ENCODE results near the gene PALM. TPM values are rescaled to one million over a fixed set of nuclear protein-coding genes. Genes with fewer than 3 reads are reported as not detected.
"Not testable (repeated sequence)": the region's sequence is repeated elsewhere in the genome, so short reads cannot be mapped to it uniquely, and the experiment has no call there.

Gene PALM
- total and polyA plus RNA-seq, 2 experiments from 2014 or later, result 23.0 to 105 TPM

DNA sequence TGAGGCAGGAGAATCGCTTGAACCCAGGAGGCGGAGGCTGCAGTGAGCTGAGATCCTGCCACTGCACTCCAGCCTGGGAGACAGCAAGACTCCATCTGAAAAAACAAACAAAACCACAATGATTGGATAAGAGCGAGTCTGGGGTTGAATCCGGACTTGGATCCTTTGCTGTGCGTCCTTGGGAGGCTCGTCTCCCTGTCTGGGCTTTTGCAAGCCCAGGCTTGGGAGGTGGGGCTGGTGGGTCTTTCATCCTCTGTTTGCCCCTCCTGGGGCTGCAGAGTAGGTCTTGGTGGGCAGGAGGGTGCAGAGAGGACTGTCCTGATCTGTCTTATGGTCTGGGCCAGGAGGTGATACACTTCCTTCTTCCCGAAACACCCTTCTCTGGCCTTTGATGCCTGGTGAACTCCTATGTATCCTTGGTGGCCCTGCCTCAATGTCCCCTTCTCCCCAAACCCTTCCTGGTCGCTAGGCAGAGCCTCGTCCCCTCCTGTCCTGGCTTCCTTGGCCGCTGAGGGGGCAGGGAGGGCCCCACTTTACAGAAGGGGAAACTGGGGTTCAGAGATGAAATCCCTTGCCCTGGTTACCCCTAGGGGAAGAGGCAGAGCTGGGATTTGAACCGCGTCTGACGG lies 16.8 kb downstream of the PALM start:
- Histone ChIP-seq H3K4me1 (ENCODE audit: low read depth) (no peaks in the 10 kb centered on the region), H3K27me3 (no peaks in the 10 kb centered on the region), H3K9me3 (ENCODE audit: low read depth) (no peaks in the 10 kb centered on the region), H3K36me3 (no peaks in the 10 kb centered on the region), H3K4me3 (no peak overlapping the region), H3K27ac (no peak overlapping the region)
- DNase-seq (ENCODE audit: low read depth in 1 of 2, low spot score in 1 of 2), result no peak
- TF ChIP-seq, protein P1, sequence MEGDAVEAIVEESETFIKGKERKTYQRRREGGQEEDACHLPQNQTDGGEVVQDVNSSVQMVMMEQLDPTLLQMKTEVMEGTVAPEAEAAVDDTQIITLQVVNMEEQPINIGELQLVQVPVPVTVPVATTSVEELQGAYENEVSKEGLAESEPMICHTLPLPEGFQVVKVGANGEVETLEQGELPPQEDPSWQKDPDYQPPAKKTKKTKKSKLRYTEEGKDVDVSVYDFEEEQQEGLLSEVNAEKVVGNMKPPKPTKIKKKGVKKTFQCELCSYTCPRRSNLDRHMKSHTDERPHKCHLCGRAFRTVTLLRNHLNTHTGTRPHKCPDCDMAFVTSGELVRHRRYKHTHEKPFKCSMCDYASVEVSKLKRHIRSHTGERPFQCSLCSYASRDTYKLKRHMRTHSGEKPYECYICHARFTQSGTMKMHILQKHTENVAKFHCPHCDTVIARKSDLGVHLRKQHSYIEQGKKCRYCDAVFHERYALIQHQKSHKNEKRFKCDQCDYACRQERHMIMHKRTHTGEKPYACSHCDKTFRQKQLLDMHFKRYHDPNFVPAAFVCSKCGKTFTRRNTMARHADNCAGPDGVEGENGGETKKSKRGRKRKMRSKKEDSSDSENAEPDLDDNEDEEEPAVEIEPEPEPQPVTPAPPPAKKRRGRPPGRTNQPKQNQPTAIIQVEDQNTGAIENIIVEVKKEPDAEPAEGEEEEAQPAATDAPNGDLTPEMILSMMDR (IDR thresholded peaks at IDR 0.05; ENCODE audit: low read depth, low read length), result no peak

DNA sequence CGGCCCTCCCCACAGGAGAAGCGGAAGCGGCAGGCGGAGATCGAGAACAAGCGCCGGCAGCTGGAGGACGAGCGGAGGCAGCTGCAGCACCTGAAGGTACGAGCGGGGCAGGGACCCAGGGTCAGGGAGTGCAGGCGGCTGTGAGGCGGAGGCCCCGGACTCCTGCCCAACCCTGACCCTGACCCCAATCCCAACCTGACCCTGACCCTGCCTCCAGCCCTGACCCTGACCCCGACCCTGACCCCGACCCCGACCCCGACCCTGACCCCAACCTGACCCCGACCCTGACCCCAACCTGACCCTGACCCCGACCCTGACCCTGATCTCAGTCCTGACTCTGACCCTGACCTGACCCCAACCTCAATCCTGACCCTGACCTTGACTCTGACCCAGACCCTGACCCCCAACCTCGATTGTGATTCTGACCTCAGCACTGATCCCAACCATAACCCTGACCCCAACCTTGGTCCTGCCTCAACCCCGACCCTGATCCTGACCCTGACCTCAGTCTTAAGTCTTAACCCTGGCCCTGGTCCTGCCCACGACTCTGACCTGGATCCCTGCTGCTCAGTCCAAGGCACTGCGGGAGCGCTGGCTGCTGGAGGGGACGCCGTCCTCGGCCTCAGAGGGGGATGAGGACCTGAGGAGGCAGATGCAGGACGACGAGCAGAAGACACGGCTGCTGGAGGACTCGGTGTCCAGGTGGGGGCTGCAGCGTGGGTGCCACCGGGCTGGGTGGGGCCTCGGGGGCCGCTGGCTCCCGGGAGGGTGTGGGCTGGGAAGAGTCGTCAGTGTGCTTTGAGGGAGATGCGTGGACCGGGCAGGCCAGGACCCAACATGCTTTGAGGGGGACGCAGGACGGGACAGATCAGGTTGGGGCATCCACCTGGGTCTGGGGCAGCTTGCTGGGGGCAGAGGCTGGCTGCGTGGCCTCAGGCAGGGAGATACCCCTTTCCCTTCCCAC lies 18.5 kb downstream of the PALM start:
- Histone ChIP-seq H3K27me3 (no peaks in the 10 kb centered on the region), H3K36me3 (no peaks in the 10 kb centered on the region), H3K4me1 (ENCODE audit: low read depth) (no peaks in the 10 kb centered on the region), H3K4me3 (no peak overlapping the region), H3K9me3 (ENCODE audit: low read depth) (no peaks in the 10 kb centered on the region), H3K27ac (no peak overlapping the region)
- TF ChIP-seq, protein P1 (IDR thresholded peaks at IDR 0.05; ENCODE audit: low read depth, low read length), result no peak
- DNase-seq (ENCODE audit: low read depth in 1 of 2, low spot score in 1 of 2), result no peak

DNA sequence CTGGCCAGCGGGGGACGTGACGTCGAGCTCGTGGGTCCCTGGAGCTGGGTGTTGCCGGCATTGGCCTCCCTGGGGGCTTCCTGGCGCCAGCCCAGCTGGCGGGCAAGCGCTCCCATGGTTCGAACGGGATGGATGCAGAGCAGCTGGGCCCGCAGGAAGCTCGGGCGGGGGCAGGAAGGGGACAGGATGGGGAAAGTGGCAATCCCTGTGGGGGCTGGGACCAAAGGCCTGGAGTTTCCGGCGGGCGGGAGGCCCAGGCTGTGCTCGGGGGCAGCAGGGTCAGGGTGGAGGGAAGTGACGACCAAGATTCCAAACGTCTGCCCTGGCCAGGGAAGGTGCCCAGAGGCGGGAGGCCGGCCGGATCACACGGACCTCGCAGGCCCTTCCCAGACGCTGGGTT lies 19.3 kb downstream of the PALM start:
- Histone ChIP-seq H3K27me3 (no peaks in the 10 kb centered on the region), H3K9me3 (ENCODE audit: low read depth) (no peaks in the 10 kb centered on the region), H3K27ac (no peak overlapping the region), H3K36me3 (no peaks in the 10 kb centered on the region), H3K4me1 (ENCODE audit: low read depth) (no peaks in the 10 kb centered on the region), H3K4me3 (no peak overlapping the region)
- TF ChIP-seq, protein P1 (IDR thresholded peaks at IDR 0.05; ENCODE audit: low read depth, low read length), result no peak
- DNase-seq (ENCODE audit: low read depth in 1 of 2, low spot score in 1 of 2), result peak in 1 of 2 donors; percentile 75

DNA sequence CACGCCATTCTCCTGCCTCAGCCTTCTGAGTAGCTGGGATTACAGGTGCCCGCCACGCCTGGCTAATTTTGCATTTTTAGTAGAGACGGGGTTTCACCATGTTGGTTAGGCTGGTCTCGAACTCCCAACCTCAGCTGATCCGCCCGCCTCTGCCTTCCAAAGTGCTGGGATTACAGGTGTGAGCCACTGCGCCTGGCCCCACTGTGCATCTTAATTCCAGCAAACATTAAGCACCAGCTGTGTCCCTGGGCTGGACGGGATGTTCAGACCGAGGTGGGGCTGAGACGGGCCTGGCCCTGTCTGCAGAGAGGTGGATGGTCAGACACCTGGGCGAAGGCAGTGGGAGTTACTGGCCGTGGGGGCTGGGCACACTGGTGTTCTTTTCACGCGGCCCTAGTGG lies 20.8 kb downstream of the PALM start:
- H3K27me3 ChIP-seq; H3K4me3 ChIP-seq; H3K4me1 ChIP-seq (ENCODE audit: low read depth); H3K9me3 ChIP-seq (ENCODE audit: low read depth); H3K36me3 ChIP-seq; H3K27ac ChIP-seq; DNase-seq (ENCODE audit: low read depth in 1 of 2, low spot score in 1 of 2): not testable (repeated sequence)

DNA sequence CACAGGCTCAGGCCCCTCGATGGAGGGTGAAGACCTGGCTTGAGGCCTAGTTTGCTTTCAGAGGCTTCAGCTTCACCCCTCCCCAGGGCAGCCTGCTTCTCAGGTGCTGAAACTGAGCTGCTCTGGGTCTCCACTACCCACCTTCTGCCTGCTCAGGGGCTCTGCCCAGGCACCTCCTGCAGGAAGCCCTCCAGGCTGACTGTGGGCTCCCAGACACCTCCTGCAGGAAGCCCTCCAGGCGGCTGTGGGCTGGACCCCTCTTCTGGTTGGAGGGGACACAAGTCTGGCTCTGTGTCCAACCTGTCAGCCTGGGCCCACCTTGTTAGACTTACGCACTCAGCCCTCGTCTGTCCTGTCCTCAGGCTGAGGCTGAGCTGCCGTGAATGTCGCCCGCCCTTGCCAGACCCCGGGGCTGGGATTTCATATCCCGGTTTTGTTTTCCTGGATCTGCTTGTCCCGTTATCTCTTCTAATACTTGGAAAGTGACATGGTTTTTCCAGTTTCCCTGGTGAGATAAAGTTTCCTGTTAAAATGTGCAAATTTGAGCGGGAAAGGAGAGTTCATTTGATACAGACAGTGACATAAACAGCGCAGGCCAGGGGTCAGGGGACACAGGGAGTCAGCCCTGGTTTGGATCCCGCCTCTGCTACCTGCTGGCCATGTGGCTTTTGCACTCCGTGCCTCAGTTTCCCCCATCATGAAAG lies 21.4 kb downstream of the PALM start:
- H3K27ac ChIP-seq, result no peak overlapping the region
- H3K9me3 ChIP-seq (ENCODE audit: low read depth), result no peaks in the 10 kb centered on the region
- no peaks in the 10 kb centered on the region for H3K27me3 ChIP-seq
- no peak overlapping the region for H3K4me3 ChIP-seq
- H3K36me3 ChIP-seq, result no peaks in the 10 kb centered on the region
- no peaks in the 10 kb centered on the region for H3K4me1 ChIP-seq (ENCODE audit: low read depth)
- DNase-seq (ENCODE audit: low read depth in 1 of 2, low spot score in 1 of 2), result no peak
- TF ChIP-seq, protein P1 (IDR thresholded peaks at IDR 0.05; ENCODE audit: low read depth, low read length), result no peak
